Dedifferentiated amniotic fluid mesenchymal stem cell (primary cell): ENCODE data around the gene TMEM94.
"Not testable (repeated sequence)": the region's sequence is repeated elsewhere in the genome, so short reads cannot be mapped to it uniquely, and the experiment has no call there.

ENCODE experiments used
- DNase-seq: peaks from one replicate; pipeline ENCODE4 v3.0.0-alpha.2; 2016; ENCODE audit errors: extremely low spot score

Gene TMEM94

GRCh38 chr17:75456417-75457046 lies at the start of gene TMEM94:
TSS of gene TMEM94 (plus strand) at chr17:75456635. CDS start at chr17:75471906, 15,271 bp downstream.
- peak; percentile 99 for DNase-seq

- DNase-seq = no peak
Measured at GRCh38 chr17:75407655-75408352, 48.6 kb upstream of the TMEM94 start.

- no peak for DNase-seq
Measured at GRCh38 chr17:75410141-75410540, 46.3 kb upstream of the TMEM94 start.

GRCh38 chr17:75411328-75412067 lies 44.9 kb upstream of the TMEM94 start:
- DNase-seq = no peak

GRCh38 chr17:75412455-75413317 lies 43.7 kb upstream of the TMEM94 start:
- DNase-seq = peak; percentile 77

GRCh38 chr17:75414488-75414887 lies 41.9 kb upstream of the TMEM94 start:
- DNase-seq = no peak

- DNase-seq = no peak
Measured at GRCh38 chr17:75416006-75416405, 40.4 kb upstream of the TMEM94 start.

GRCh38 chr17:75417054-75417580 lies 39.3 kb upstream of the TMEM94 start:
- no peak for DNase-seq

- no peak for DNase-seq
Measured at GRCh38 chr17:75418531-75418930, 37.9 kb upstream of the TMEM94 start.

GRCh38 chr17:75428543-75429469 lies 27.6 kb upstream of the TMEM94 start:
- peak; percentile 94 for DNase-seq

GRCh38 chr17:75430159-75430974 lies 26.1 kb upstream of the TMEM94 start:
- peak; percentile 66 for DNase-seq

- DNase-seq = no peak
Measured at GRCh38 chr17:75433218-75433783, 23.1 kb upstream of the TMEM94 start.

- not testable (repeated sequence) for DNase-seq
Measured at GRCh38 chr17:75434433-75434832, 22.0 kb upstream of the TMEM94 start.

GRCh38 chr17:75437404-75437803 lies 19.0 kb upstream of the TMEM94 start:
- DNase-seq = not testable (repeated sequence)

- DNase-seq = no peak
Measured at GRCh38 chr17:75439287-75439686, 17.1 kb upstream of the TMEM94 start.

GRCh38 chr17:75440738-75441448 lies 15.5 kb upstream of the TMEM94 start:
- DNase-seq = no peak

- DNase-seq = no peak
Measured at GRCh38 chr17:75442168-75443103, 14.0 kb upstream of the TMEM94 start.
